DND-41 (cell line): ENCODE results near the gene POLK.

Experiments used
- ATAC-seq: fragments of 200-7000 bp; cut with Tn5 transposase; 3 replicates; pipeline ENCODE4 v1.9.1; 2021; ENCODE audit warnings: low read depth; ENCODE audit not compliant: insufficient read depth
- DNase-seq: peaks from one replicate; pipeline ENCODE4 v3.0.0-alpha.2; 2020
- H2AFZ ChIP-seq: 2 replicates; pipeline ENCODE4 v1.6.0; 2012; ENCODE audit warnings: low read depth, low read length
- H3K27ac ChIP-seq: 2 replicates; pipeline ENCODE4 v1.5.1; 2012; ENCODE audit warnings: low read length, inconsistent platforms
- H3K27me3 ChIP-seq: fragments of 200-600 bp; sonication (generic); 2 replicates; pipeline ENCODE4 v1.6.0; 2012; ENCODE audit warnings: low read length, mild to moderate bottlenecking, inconsistent platforms; ENCODE audit not compliant: insufficient read depth, poor library complexity
- H3K36me3 ChIP-seq: 2 replicates; pipeline ENCODE4 v1.5.1; 2012; ENCODE audit warnings: low read length, inconsistent platforms; ENCODE audit not compliant: insufficient read depth
- H3K4me1 ChIP-seq: 2 replicates; pipeline ENCODE4 v1.5.1; 2012; ENCODE audit warnings: mild to moderate bottlenecking, low read length; ENCODE audit not compliant: insufficient read depth
- H3K4me2 ChIP-seq: 2 replicates; pipeline ENCODE4 v1.6.0; 2012; ENCODE audit warnings: mild to moderate bottlenecking, moderate library complexity, low read length, inconsistent platforms; ENCODE audit not compliant: insufficient read depth
- H3K4me3 ChIP-seq, 2 experiments: fragments of 200-600 bp in 1 of 2; shearing (Covaris generic) in 1 of 2; 2 replicates each; pipeline ENCODE4 v1.5.1; 2012 to 2016; ENCODE audit warnings: inconsistent platforms in 2 of 2, low read length in 2 of 2, mild to moderate bottlenecking in 2 of 2, low read depth in 1 of 2, moderate library complexity in 1 of 2
- H3K79me2 ChIP-seq: 2 replicates; pipeline ENCODE4 v1.6.0; 2012; ENCODE audit warnings: low read length, inconsistent platforms; ENCODE audit not compliant: insufficient read depth
- H3K9ac ChIP-seq: 2 replicates; pipeline ENCODE4 v1.6.0; 2012; ENCODE audit warnings: low read depth, mild to moderate bottlenecking, inconsistent platforms, low read length, moderate library complexity
- H3K9me3 ChIP-seq: 2 replicates; pipeline ENCODE4 v1.5.1; 2012; ENCODE audit warnings: low read length, moderate library complexity, mild to moderate bottlenecking, inconsistent platforms; ENCODE audit not compliant: insufficient read depth, severe bottlenecking
- H4K20me1 ChIP-seq: 2 replicates; pipeline ENCODE4 v1.6.0; 2012; ENCODE audit warnings: low read length; ENCODE audit not compliant: insufficient read depth
- EZH2 ChIP-seq: IDR thresholded peaks from 3 replicates; pipeline ENCODE4 v1.6.1; 2012; ENCODE audit warnings: borderline replicate concordance, low read depth, mild to moderate bottlenecking, moderate library complexity, low read length, inconsistent platforms; ENCODE audit not compliant: severe bottlenecking
- TF ChIP-seq, protein P1 (sequence below): IDR thresholded peaks from 2 replicates; pipeline ENCODE4 v1.5.1; 2012; ENCODE audit warnings: borderline replicate concordance, low read length, moderate library complexity, mild to moderate bottlenecking; ENCODE audit not compliant: poor library complexity, severe bottlenecking; ENCODE audit errors: extremely low read depth

Gene POLK

DNA sequence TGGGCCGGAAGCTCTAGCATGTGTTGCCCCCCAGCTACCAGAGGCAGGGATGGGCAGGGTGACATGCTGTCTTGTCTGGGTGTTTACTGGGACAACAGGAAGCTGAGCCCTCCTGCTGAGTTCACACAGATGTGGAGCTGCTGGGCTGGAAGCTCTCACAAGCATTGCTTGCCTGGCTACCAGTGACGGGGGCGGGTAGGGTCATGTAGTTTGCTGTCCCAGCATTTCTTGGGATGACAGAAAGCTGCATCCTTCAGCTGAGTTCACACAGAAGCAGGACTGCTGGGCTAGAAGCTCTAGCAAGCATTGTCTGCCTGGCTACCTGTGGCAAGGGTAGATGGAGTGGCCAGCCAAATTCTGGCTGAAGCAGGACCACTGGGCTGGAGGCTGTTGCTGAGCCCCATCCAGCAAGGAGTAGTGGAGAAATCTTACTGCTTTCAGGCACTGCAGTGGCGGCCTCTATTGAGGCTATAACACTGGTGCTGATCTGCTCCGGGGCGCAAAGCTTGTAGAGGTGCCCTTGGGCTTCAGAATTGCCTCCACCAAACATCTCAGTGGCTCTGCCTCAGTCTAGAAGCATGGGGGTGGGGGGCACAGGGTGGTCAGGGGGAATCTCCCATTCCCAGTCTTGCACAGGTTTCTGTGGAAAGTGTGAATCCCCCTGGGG is 25.1 kb downstream of the POLK start:
- H3K36me3 ChIP-seq: peaks cover 3% of the 10 kb centered on the region
- no peaks in the 10 kb centered on the region for H3K27me3 ChIP-seq
- no peaks in the 10 kb centered on the region for H3K9me3 ChIP-seq
- TF ChIP-seq, protein P1, sequence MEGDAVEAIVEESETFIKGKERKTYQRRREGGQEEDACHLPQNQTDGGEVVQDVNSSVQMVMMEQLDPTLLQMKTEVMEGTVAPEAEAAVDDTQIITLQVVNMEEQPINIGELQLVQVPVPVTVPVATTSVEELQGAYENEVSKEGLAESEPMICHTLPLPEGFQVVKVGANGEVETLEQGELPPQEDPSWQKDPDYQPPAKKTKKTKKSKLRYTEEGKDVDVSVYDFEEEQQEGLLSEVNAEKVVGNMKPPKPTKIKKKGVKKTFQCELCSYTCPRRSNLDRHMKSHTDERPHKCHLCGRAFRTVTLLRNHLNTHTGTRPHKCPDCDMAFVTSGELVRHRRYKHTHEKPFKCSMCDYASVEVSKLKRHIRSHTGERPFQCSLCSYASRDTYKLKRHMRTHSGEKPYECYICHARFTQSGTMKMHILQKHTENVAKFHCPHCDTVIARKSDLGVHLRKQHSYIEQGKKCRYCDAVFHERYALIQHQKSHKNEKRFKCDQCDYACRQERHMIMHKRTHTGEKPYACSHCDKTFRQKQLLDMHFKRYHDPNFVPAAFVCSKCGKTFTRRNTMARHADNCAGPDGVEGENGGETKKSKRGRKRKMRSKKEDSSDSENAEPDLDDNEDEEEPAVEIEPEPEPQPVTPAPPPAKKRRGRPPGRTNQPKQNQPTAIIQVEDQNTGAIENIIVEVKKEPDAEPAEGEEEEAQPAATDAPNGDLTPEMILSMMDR: no peak
- no peak for TF ChIP-seq EZH2
- H3K79me2 ChIP-seq: peaks cover 93% of the 10 kb centered on the region
- H2AFZ ChIP-seq: no peak overlapping the region
- no peak overlapping the region for H3K4me2 ChIP-seq
- ATAC-seq: peak; percentile 84
- no peak overlapping the region for H3K9ac ChIP-seq
- H3K27ac ChIP-seq: peak overlapping the region; percentile 56
- DNase-seq: peak; percentile 30
- H4K20me1 ChIP-seq: peaks cover 27% of the 10 kb centered on the region
- H3K4me3 ChIP-seq: no peak overlapping the region
- peaks cover 11% of the 10 kb centered on the region; the same call in 1 of the 2 replicates for H3K4me1 ChIP-seq

DNA sequence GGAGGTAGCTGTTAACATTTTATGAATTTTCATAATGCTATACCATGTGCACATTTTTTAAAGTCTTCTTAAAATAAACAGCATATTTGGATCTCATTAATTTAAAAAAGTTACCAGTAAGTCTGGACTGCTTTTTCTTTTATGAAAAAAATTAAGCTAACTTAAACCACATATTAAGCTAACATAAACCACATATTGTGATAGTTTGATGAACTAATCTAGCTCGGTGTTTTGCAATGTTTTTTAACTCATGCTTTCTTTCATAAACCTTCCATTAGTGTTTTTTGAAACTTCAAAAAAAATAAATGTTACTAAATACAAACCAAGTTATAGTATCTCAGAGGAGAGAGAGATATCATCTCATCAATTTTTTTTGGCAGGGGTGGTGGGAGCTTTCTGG is 26.5 kb downstream of the POLK start:
- Histone ChIP-seq H3K27me3 (no peaks in the 10 kb centered on the region), H3K79me2 (peaks cover 90% of the 10 kb centered on the region)

DNA sequence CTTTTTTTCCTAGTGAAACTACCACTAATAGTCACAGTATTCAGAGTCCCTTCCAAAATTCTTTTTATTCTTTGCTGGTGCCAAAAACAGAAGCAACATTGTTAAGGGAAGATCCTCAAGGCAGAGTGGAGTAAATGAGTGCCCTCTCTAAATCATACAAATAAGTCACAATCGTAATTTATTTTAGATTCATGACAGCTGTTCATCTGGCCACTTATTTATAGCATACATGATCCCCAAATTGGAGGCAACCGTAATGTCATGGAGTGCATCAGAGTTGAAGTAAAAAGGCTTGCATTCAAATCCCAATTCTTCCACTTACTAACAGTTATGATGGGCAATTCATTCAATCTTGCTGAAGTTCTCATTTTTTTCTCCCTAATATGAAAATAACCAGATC is 33.4 kb downstream of the POLK start:
- Histone ChIP-seq H3K9ac (no peak overlapping the region), H4K20me1 (peaks cover 14% of the 10 kb centered on the region; the same call in 1 of the 2 replicates), H3K4me2 (no peak overlapping the region), H3K4me3 (no peak overlapping the region), H3K27me3 (no peaks in the 10 kb centered on the region), H3K9me3 (no peaks in the 10 kb centered on the region), H3K27ac (no peak overlapping the region), H2AFZ (no peak overlapping the region), H3K79me2 (peaks cover 60% of the 10 kb centered on the region), H3K36me3 (peaks cover 4% of the 10 kb centered on the region; the same call in 1 of the 2 replicates), H3K4me1 (no peaks in the 10 kb centered on the region)
- ATAC-seq (no peak), DNase-seq (no peak)
- no peak for TF ChIP-seq EZH2
- TF ChIP-seq, protein P1: no peak

More for the DNA sequence above, 26.5 kb downstream of the POLK start:
- no peak for DNase-seq
- H3K9ac ChIP-seq: no peak overlapping the region
- H3K27ac ChIP-seq: no peak overlapping the region
- H3K4me2 ChIP-seq: no peak overlapping the region
- H3K4me3 ChIP-seq: no peak overlapping the region
- TF ChIP-seq EZH2: no peak
- TF ChIP-seq, protein P1: no peak
- peaks cover 11% of the 10 kb centered on the region; the same call in 1 of the 2 replicates for H3K4me1 ChIP-seq
- no peaks in the 10 kb centered on the region for H3K9me3 ChIP-seq
- H3K36me3 ChIP-seq: peaks cover 3% of the 10 kb centered on the region
- ATAC-seq: no peak
- H4K20me1 ChIP-seq: peaks cover 26% of the 10 kb centered on the region
- H2AFZ ChIP-seq: no peak overlapping the region
